ENCODE results near the gene VMAC.
"Not testable (repeated sequence)": the region's sequence is repeated elsewhere in the genome, so short reads cannot be mapped to it uniquely, and the experiment has no call there.

Gene VMAC

GRCh38 chr19:5904352-5905113 lies at the start of gene VMAC:
TSS of gene VMAC (plus strand) at chr19:5904872. CDS start at chr19:5904891, 19 bp downstream.
- peak; percentile 100 for DNase-seq

- not testable (repeated sequence) for DNase-seq
Observed at GRCh38 chr19:5855151-5855550, 49.5 kb upstream of the VMAC start.

GRCh38 chr19:5857203-5858081 lies 47.2 kb upstream of the VMAC start:
- no peak for DNase-seq

GRCh38 chr19:5863030-5863665 lies 41.5 kb upstream of the VMAC start:
- no peak for DNase-seq

- DNase-seq: no peak
Observed at GRCh38 chr19:5864013-5864720, 40.5 kb upstream of the VMAC start.

- DNase-seq: no peak
Observed at GRCh38 chr19:5864725-5865486, 39.8 kb upstream of the VMAC start.

GRCh38 chr19:5865772-5866171 lies 38.9 kb upstream of the VMAC start:
- DNase-seq: no peak

GRCh38 chr19:5867201-5868136 lies 37.2 kb upstream of the VMAC start:
- DNase-seq: no peak

GRCh38 chr19:5870986-5871394 lies 33.7 kb upstream of the VMAC start:
- DNase-seq: no peak

GRCh38 chr19:5873617-5874199 lies 31.0 kb upstream of the VMAC start:
- no peak for DNase-seq

GRCh38 chr19:5874496-5874895 lies 30.2 kb upstream of the VMAC start:
- not testable (repeated sequence) for DNase-seq

GRCh38 chr19:5877427-5877826 lies 27.2 kb upstream of the VMAC start:
- DNase-seq: no peak

- DNase-seq: no peak
Observed at GRCh38 chr19:5877882-5878281, 26.8 kb upstream of the VMAC start.

GRCh38 chr19:5880196-5880595 lies 24.5 kb upstream of the VMAC start:
- no peak for DNase-seq

GRCh38 chr19:5880604-5881078 lies 24.0 kb upstream of the VMAC start:
- DNase-seq: no peak

GRCh38 chr19:5881543-5882299 lies 23.0 kb upstream of the VMAC start:
- no peak for DNase-seq

- no peak for DNase-seq
Observed at GRCh38 chr19:5882421-5882968, 22.2 kb upstream of the VMAC start.

GRCh38 chr19:5883157-5883873 lies 21.4 kb upstream of the VMAC start:
- DNase-seq: not testable (repeated sequence)
